HepG2 (cell line): ENCODE data around the gene GRIN3A.

Source experiments
- EZH2 ChIP-seq: conservative IDR thresholded peaks from 2 replicates; pipeline ENCODE4 v1.6.1; 2012; ENCODE audit warnings: mild to moderate bottlenecking, low read depth, low read length, moderate library complexity
- KLF6 ChIP-seq: IDR thresholded peaks from 2 replicates; pipeline ENCODE4 v1.8.0; 2016; ENCODE audit warnings: missing biosample characterization, missing genetic modification reagents
- NFE2 ChIP-seq: sonication (generic); formaldehyde crosslinking; IDR thresholded peaks from 2 replicates; pipeline ENCODE4 v1.4.0; 2020; ENCODE audit warnings: missing genetic modification reagents
- RAD21 ChIP-seq: fragments of 450-650 bp; formaldehyde crosslinking; IDR thresholded peaks from 2 replicates; pipeline ENCODE4 v1.5.0; 2020; ENCODE audit warnings: mild to moderate bottlenecking
- RNF219 ChIP-seq: sonication (generic); formaldehyde crosslinking; IDR thresholded peaks from 2 replicates; pipeline ENCODE4 v1.5.0; 2020; ENCODE audit warnings: mild to moderate bottlenecking, missing genetic modification reagents
- TCF7 ChIP-seq: sonication (generic); IDR thresholded peaks from 2 replicates; pipeline ENCODE4 v1.6.1; 2016; ENCODE audit warnings: antibody characterized with exemption, low read depth
- TF ChIP-seq, protein P1 (sequence below): sonication (generic); formaldehyde crosslinking; IDR thresholded peaks from 2 replicates; pipeline ENCODE4 v1.5.0; 2020; ENCODE audit warnings: mild to moderate bottlenecking, missing genetic modification reagents, moderate library complexity

GRCh38 chr9:101639785-101640665 lies 98.4 kb downstream of the GRIN3A start:
- TF ChIP-seq RAD21 (CRISPR knock-in tag) (no peak), TCF7 (no peak), NFE2 (CRISPR knock-in tag) (no peak), EZH2 (no peak), KLF6 (CRISPR knock-in tag) (no peak), RNF219 (CRISPR knock-in tag) (no peak)
- TF ChIP-seq, protein P1, sequence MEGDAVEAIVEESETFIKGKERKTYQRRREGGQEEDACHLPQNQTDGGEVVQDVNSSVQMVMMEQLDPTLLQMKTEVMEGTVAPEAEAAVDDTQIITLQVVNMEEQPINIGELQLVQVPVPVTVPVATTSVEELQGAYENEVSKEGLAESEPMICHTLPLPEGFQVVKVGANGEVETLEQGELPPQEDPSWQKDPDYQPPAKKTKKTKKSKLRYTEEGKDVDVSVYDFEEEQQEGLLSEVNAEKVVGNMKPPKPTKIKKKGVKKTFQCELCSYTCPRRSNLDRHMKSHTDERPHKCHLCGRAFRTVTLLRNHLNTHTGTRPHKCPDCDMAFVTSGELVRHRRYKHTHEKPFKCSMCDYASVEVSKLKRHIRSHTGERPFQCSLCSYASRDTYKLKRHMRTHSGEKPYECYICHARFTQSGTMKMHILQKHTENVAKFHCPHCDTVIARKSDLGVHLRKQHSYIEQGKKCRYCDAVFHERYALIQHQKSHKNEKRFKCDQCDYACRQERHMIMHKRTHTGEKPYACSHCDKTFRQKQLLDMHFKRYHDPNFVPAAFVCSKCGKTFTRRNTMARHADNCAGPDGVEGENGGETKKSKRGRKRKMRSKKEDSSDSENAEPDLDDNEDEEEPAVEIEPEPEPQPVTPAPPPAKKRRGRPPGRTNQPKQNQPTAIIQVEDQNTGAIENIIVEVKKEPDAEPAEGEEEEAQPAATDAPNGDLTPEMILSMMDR (CRISPR knock-in tag), result no peak
